Activated naive CD4-positive, alpha-beta T cell treated with anti-CD3 and anti-CD28 coated beads, Interleukin-2, amount 50 U/mL, for 72 hours (primary cell): Measurements from ENCODE around the gene CDC42EP5. TPM values are rescaled to one million over a fixed set of nuclear protein-coding genes. Genes with fewer than 3 reads are reported as not detected.
"Not testable (repeated sequence)": the region's sequence is repeated elsewhere in the genome, so short reads cannot be mapped to it uniquely, and the experiment has no call there.

Experiments
- ATAC-seq, 2 donors: fragments of 150-1000 bp; cut with Tn5 transposase; 2 replicates each; pipeline ENCODE4 v1.10.0; 2021; ENCODE audit warnings: mild to moderate bottlenecking in 2 of 2, moderate library complexity in 2 of 2
- DNase-seq, 2 donors: peaks; one replicate each; pipeline ENCODE4 v3.0.0; 2021 to 2022; ENCODE audit warnings: low spot score in 2 of 2
- H3K27ac Mint-ChIP-seq, 2 donors: one replicate each; pipeline ENCODE4 v1.8.0; 2022; ENCODE audit warnings: mild to moderate bottlenecking in 2 of 2, mixed read lengths in 2 of 2
- H3K36me3 Mint-ChIP-seq, 2 donors: one replicate each; pipeline ENCODE4 v1.8.0; 2022; ENCODE audit warnings: mixed read lengths in 2 of 2
- H3K9me3 Mint-ChIP-seq, 2 donors: one replicate each; pipeline ENCODE4 v1.8.0; 2022; ENCODE audit warnings: mixed read lengths in 2 of 2
- total RNA-seq, 2 donors: library from RNA; stranded (reverse); gene quantifications; one replicate each; pipeline ENCODE4 v1.2.3, GENCODE V29; 2022

Gene CDC42EP5, protein sequence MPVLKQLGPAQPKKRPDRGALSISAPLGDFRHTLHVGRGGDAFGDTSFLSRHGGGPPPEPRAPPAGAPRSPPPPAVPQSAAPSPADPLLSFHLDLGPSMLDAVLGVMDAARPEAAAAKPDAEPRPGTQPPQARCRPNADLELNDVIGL
- total RNA-seq = not detected

DNA sequence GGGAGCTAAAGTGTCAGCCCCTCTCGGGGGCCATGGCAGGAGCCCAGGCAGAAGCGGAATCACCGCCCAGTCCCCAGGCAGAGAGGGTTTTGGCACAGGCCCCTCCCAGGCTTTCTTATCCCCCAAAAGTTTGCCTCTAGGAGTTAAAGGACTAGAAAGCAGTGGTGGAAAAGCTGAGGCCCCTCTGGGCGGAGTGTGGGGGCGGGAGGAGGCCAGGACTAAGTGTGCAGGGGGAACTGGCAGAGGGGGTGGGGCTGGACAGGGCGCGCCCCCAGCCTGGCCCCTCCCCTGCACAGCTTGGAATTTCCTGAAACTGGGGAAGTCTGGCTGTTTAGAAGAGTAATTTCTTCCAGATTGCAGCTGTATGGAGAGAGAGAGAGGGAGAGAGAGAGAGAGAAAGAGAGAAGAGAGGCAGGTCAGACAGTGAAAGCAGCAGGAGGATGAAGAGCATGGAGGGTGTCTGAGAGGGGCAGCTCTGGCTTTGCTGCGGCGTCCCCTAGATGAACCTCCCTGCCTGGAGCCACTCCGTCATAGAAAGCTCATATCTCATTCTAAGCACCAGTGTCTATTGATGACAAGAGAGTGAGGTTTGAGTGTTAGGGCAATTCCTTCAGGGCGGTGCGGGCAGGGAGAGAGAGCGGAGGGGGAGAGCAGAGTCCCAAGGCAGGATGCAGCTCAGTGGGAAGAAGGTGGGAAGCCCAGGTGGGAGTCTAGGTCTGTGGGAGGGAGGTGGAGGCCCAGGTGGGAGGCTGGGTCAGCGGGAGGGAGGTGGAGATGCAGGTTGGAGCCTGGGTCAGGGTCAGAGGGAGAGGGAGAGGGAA lies at the start of gene CDC42EP5:
Gene CDC42EP5, minus strand, starts transcription at position 226 of the 821 bp plus-strand sequence. CDS start 7,749 bp downstream, outside the sequence.
- peak in 1 of 2 donors; percentile 32 for ATAC-seq
- H3K27ac Mint-ChIP-seq = no peak within 1 kb of the TSS
- no peak for DNase-seq
- no peaks in the 10 kb centered on the region for H3K36me3 Mint-ChIP-seq
- no peaks in the 10 kb centered on the region for H3K9me3 Mint-ChIP-seq

DNA sequence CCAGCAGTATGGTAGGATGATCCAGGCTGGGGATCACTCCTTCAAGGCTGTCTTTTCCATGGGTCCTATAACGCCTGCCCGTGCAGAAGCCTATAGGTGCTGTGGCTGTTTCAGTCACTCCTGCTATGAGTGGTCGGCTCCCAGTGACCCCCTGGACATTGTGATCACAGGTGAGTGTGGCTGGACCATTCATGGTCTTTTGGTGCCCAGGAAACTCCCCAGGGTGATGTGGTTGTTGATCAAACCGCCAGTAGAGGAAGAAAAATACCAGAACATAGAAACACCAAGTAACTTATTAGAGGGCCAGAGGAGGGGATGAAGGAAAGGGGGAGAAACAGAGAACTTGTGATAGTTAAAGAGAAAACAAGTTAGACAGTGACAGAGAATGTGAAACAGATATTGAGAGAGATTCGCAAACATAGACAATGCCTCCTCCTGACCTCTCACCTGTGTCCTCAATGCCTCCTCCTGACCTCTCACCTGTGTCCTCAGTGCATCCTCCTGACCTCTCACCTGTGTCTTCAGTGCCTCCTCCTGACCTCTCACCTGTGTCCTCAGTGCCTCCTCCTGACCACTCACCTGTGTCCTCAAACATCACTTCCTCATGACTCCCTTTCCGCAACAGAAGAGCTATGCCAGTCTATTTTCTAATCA lies 48.9 kb upstream of the CDC42EP5 start:
- Mint-ChIP-seq H3K27ac (peak overlapping the region; percentile 63 to 85), H3K9me3 (peaks cover 4 to 5% of the 10 kb centered on the region in 2 donors), H3K36me3 (peaks cover 2 to 7% of the 10 kb centered on the region in 2 donors)
- ATAC-seq (no peak), DNase-seq (no peak)

DNA sequence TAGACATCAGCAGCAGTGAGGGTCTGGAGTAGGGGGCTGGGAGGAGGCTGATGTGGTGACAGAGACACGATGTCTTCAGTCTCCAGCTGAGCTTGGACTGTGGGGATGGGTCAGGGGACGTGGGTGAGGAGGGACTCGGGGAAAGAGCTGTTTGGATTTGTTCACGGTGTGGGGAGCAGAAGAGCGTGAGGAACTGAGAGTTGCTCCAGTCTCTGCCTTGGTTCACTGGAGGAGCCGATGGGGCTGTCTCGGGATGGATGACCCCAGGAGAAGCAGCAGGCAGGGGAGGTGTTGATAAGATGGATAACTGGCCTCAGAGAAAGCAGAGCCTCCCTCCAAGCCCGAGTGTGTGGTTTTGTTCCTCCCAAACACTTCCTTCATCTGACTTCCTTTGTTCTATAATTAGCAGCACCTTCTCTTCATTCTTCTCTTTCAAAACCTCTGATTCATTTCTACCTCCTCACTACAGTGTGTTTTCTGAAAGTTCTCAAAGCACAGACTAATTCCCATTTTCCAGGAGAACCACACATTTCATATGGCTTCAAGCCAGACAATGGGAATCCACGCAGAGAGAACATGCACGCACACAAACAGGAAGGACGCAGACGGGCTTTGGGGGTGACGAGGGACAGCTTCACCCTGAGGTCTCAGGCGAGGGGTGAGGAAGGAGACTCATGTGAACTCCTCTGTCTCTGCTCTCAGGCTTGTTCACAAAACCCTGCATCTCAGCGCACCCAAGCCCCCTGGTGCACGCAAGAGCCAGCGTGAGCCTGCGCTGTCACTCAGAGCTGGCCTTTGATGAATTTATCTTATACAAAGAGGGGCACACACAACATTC lies 48.1 kb upstream of the CDC42EP5 start:
- ATAC-seq (peak; percentile 46 to 55), DNase-seq (no peak)
- Mint-ChIP-seq H3K9me3 (peaks cover 4 to 6% of the 10 kb centered on the region in 2 donors), H3K36me3 (no peaks in the 10 kb centered on the region), H3K27ac (peak overlapping the region; percentile 63 to 85)

DNA sequence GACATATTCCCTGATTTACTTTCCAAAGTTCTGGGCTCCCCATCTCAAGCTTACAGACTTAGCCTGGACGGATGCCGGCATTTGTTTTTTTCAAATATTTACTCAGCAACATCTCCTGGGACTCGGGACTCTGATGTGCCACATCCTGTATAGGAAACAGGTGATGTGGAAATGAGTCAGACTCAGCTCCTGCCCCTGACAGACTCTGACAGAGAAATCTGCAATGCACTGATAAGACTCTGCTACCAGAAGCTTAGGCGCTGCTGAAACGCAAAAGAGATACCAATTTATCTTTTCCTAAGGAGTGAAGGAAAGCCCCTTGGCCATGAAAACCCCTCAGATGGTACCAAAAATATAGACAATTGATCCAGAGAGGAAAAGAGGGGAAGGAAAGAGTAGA lies 45.7 kb upstream of the CDC42EP5 start:
- DNase-seq (peak in 1 of 2 donors; percentile 46), ATAC-seq (peak; percentile 70 to 80)
- Mint-ChIP-seq H3K27ac (peak overlapping the region; percentile 58 to 73), H3K9me3 (peaks cover 4 to 10% of the 10 kb centered on the region in 2 donors), H3K36me3 (no peaks in the 10 kb centered on the region)

DNA sequence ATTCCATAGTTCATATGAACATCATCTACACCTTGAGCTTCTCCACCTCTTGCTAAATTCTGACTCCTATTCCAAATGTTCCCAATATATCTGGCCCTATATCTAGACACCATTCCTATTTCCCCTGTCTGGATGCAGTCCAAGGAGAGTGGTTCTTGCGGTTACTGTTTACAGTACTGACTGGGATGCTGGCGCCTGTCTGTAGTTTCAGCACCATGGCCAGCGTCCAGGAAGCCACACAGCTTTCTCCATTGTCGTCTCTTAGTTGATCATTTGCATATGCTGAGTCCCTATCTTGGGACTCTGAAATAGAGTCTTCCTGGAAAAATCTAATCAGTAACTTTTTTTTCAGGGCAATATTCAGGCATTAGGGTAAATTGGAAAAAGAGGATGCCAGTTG lies 44.4 kb upstream of the CDC42EP5 start:
- Mint-ChIP-seq H3K9me3 (peaks cover 4 to 10% of the 10 kb centered on the region in 2 donors), H3K27ac (no peak overlapping the region), H3K36me3 (no peaks in the 10 kb centered on the region)
- DNase-seq (peak in 1 of 2 donors; percentile 67), ATAC-seq (no peak)

DNA sequence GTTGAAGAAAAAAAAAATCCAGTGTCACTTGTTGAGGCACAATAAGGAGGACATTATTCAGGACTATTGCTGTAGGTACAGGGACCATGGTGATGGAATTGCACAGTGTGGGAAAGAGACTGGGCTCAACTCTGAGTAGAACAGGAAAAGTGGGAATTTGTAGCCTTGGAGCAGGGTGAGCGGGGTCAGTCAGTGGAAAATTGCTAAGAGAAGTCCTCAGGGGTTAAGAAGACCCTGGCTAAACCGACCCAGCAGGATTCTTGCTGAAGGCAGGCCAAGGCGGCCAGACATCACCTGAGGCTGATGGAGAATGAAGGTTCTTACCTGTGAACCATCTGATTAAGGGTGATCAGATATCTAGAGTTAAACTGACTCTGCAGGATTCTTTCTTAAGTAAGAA lies 42.1 kb upstream of the CDC42EP5 start:
- ATAC-seq (no peak), DNase-seq (no peak)
- Mint-ChIP-seq H3K27ac (peak overlapping the region in 1 of 2 donors; percentile 24), H3K36me3 (no peaks in the 10 kb centered on the region), H3K9me3 (peaks cover 4 to 10% of the 10 kb centered on the region in 2 donors)

DNA sequence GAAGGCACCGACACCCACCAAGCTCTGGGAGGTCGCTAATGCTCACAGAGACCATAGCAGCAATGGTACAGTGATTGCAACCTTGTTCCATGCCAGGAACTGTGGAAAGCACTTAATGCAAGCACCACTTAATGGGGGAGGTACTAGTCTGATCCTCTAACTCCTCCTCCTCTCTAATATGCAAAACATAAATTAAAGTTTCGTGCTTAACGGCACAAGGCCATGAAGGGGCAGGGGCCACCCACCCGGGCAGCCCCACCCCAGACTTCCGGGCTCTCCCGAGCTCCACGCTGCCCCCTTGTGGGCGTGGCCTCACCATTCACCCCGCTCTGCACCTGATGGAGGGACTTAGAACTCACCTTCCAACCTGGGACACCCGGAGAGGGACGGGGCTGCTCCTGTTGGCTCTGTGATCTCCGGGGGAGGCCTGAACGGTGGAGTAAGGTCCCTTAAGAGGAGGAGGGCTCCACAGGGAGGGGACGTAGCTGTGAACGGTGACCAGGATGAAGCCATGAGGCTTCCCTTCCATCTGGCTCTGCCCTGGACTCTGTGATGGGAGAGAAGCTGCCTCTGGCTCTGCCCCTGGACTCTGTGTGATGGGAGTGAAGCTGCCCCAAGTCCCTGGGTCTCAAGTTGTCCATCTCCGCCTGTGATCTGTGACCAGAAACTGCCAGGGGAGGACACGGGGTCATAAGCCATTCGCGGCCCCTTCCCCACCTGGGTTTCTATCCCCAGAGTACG lies 36.3 kb upstream of the CDC42EP5 start:
- not testable (repeated sequence) for H3K27ac Mint-ChIP-seq, H3K9me3 Mint-ChIP-seq, H3K36me3 Mint-ChIP-seq
- DNase-seq (peak in 1 of 2 donors; percentile 21), ATAC-seq (peak; percentile 67 to 91)

DNA sequence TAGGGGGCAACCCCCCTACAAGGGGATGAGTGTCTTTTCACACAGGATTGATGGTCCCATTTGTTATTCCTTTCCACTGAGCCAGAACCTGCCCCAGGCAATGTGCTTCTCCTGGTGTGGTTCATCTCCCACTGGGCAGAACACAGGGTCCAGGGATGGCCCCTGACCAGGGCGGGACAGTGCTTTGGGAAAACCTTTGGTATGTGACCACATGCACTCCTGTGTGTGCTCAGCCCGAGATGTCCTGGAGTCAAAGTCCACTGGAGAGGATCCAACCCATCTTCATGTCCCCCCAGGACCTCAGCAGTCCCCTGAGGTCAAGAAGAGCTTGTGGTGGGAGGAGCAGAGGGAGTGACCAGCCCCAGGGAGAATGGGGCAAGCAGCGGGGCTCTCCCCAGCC lies 35.4 kb upstream of the CDC42EP5 start:
- H3K36me3 Mint-ChIP-seq, ATAC-seq, H3K9me3 Mint-ChIP-seq, H3K27ac Mint-ChIP-seq: not testable (repeated sequence)
- peak in 1 of 2 donors; percentile 31 for DNase-seq

DNA sequence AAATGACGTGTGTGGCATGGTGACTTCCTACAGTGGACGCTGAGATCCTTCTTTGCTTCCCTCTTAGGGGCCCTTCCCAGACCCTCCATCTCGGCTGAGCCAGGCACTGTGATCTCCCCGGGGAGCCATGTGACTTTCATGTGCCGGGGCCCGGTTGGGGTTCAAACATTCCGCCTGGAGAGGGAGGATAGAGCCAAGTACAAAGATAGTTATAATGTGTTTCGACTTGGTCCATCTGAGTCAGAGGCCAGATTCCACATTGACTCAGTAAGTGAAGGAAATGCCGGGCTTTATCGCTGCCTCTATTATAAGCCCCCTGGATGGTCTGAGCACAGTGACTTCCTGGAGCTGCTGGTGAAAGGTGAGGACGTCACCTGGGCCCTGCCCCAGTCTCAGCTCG lies 34.7 kb upstream of the CDC42EP5 start:
- peak in 1 of 2 donors; percentile 45 for DNase-seq
- no peak for ATAC-seq
- peaks cover 0 to 4% of the 10 kb centered on the region in 2 donors for H3K36me3 Mint-ChIP-seq
- peak overlapping the region in 1 of 2 donors; percentile 55 for H3K27ac Mint-ChIP-seq
- no peaks in the 10 kb centered on the region for H3K9me3 Mint-ChIP-seq

DNA sequence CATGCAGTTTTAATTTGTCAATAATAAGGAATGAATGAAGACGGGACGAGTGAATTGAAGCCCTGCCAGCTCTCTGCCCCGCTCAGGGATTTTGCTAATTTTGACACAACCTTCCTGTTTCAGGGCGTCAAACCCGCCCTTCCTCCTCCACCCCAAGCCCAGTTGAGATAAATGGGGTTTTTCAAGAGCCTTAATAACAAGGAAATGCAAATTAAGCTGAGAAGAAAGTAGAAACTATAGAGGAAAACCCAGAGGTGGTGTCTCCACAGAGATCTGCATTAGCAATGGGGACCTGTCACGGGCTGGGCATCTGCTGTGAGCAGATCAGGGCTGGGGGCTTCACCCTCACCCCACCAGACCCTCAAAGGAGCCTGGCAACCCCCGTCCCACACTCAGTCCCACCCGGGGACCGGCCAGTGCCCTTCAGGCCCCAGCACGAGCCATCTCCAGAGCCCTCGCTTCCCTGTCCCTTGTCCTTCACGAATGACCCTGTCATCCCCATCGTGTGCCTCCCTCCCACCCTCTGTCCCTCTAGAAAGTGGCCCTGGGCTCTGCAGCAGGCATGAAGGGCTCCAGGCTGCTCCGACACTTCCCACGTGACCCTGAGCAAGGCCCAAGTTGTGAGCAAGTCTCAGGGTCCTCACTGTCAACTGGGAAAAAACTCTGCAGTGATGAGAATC lies 34.1 kb upstream of the CDC42EP5 start:
- not testable (repeated sequence) for H3K9me3 Mint-ChIP-seq, DNase-seq, H3K27ac Mint-ChIP-seq, H3K36me3 Mint-ChIP-seq
- ATAC-seq = peak in 1 of 2 donors; percentile 28

DNA sequence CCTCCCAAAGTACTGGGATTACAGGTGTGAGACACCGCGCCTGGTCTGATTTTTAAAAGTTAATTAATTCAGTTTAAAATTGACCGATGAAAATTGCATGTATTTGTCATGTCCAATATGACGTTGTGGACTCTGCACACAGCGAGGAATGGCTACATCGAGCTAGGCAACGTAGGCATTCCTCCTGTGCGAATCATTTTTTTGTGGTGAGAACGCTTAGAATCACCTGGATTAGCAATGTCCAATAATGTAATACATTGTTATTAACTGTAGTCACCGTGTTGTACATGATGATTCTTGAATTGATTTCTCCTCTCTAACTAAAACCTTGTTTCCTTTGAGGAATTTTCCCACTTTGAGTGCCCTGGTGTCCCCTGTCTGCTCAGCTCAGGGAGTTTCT lies 33.0 kb upstream of the CDC42EP5 start:
- DNase-seq (peak in 1 of 2 donors; percentile 4), ATAC-seq (no peak)
- Mint-ChIP-seq H3K9me3 (no peaks in the 10 kb centered on the region), H3K27ac (no peak overlapping the region), H3K36me3 (peaks cover 0 to 4% of the 10 kb centered on the region in 2 donors)

DNA sequence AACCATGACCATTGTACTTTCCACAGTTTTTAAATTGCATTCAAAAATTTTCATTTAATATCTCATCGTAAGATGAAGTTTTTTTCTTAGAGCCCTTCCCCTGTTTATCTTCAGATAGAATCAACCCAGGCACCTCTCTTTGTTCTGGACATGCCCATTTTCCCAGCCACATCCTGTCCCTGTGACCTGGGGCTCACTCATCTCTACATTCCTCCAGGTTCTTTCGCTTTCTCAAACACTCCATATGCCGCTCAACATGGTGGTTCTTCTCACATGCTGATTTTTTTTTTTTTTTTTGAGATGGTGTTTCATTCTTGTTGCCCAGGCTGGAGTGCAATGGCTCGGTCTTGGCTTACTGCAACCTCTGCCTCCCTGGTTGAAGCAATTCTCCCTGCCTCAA lies 32.4 kb upstream of the CDC42EP5 start:
- not testable (repeated sequence) for ATAC-seq, H3K9me3 Mint-ChIP-seq, H3K36me3 Mint-ChIP-seq, H3K27ac Mint-ChIP-seq
- peak in 1 of 2 donors; percentile 4 for DNase-seq

DNA sequence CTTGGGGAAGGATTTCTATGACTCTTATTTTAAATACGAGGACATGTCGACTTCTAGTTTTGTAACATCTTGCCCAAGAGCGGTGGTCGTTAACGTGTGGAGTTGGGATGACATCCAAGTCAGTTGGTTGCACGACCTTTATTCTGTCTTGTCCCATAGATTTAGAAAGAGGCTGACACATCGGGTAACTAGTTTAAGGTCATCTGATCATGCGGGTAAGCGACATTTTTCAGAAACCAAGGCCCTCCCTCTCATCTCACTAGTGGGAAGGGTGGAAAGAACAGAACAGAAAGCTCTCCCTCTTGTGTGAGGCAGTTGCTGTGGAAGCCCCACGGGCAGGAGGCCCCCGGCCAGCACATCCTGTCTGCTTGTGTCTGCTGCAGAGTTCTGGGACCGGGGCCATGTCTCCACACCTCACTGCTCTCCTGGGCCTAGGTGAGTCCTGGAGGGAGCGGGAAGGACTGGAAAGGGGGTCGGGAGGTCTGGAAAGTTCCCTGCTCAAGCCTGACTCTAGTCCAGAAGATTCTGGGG lies 29.5 kb upstream of the CDC42EP5 start, which contains the start of gene LAIR2:
Gene LAIR2, plus strand, starts transcription at position 314 of the 531 bp plus-strand sequence. Its CDS starts 88 bp downstream, at position 402.
- DNase-seq = peak in 1 of 2 donors; percentile 52
- peak; percentile 58 to 71 for ATAC-seq
- Mint-ChIP-seq H3K27ac (peak within 1 kb of the TSS in 1 of 2 donors; percentile 57), H3K9me3 (no peaks in the 10 kb centered on the region), H3K36me3 (peaks cover 0 to 4% of the 10 kb centered on the region in 2 donors)

DNA sequence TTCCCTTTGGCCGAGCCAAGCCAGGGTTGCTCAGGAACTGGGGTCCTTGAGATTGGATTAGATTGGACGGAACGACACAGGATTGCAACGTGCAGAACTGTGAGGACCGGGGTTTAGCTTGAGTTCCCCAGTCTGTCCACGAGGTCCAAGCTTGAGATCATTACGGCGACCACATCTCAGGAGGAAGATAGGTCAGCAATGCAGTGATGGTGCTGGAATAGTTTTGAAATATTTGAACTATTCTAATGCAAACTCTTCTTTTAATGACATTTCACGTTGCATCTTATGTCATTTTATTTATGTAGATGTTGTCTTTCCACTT lies 25.3 kb upstream of the CDC42EP5 start:
- not testable (repeated sequence) for H3K27ac Mint-ChIP-seq, DNase-seq, H3K9me3 Mint-ChIP-seq, H3K36me3 Mint-ChIP-seq
- peak; percentile 28 to 38 for ATAC-seq
